DMS53 (cell line): ENCODE results near the gene S100B.
A peak's percentile ranks its signal among the peaks of the same experiment; 100 is the strongest.
"Not testable (repeated sequence)": the region's sequence is repeated elsewhere in the genome, so short reads cannot be mapped to it uniquely, and the experiment has no call there.

Experiments
- DNase-seq: peaks from one replicate; lab custom pipeline; 2025; lab: John Stamatoyannopoulos, UW

Gene S100B

GRCh38 chr21:46600978-46601377, 3.9 kb downstream of the S100B start:
- no peak for DNase-seq

- DNase-seq, result no peak
Measured at GRCh38 chr21:46600305-46600704, 4.6 kb downstream of the S100B start.

- peak; percentile 37 for DNase-seq
Measured at GRCh38 chr21:46598581-46599572, 6.0 kb downstream of the S100B start.

GRCh38 chr21:46597896-46598343, 7.0 kb downstream of the S100B start:
- DNase-seq, result no peak

GRCh38 chr21:46597031-46597430, 7.9 kb downstream of the S100B start:
- DNase-seq, result no peak

- no peak for DNase-seq
Measured at GRCh38 chr21:46596201-46596600, 8.7 kb downstream of the S100B start.

GRCh38 chr21:46594276-46594675, 10.6 kb downstream of the S100B start:
- DNase-seq, result peak; percentile 24

- DNase-seq, result no peak
Measured at GRCh38 chr21:46585191-46585953, 19.5 kb downstream of the S100B start.

GRCh38 chr21:46581780-46582307, 23.0 kb downstream of the S100B start:
- DNase-seq, result no peak

- DNase-seq, result not testable (repeated sequence)
Measured at GRCh38 chr21:46579394-46579793, 25.5 kb downstream of the S100B start.

GRCh38 chr21:46577786-46578185, 27.1 kb downstream of the S100B start:
- not testable (repeated sequence) for DNase-seq

GRCh38 chr21:46572850-46573249, 32.0 kb downstream of the S100B start:
- DNase-seq, result no peak

- no peak for DNase-seq
Measured at GRCh38 chr21:46570631-46571030, 34.3 kb downstream of the S100B start.

- DNase-seq, result no peak
Measured at GRCh38 chr21:46570119-46570518, 34.8 kb downstream of the S100B start.

GRCh38 chr21:46569081-46569480, 35.8 kb downstream of the S100B start:
- DNase-seq, result no peak

GRCh38 chr21:46568562-46568961, 36.3 kb downstream of the S100B start:
- no peak for DNase-seq

GRCh38 chr21:46567348-46567747, 37.5 kb downstream of the S100B start:
- DNase-seq, result no peak

- no peak for DNase-seq
Measured at GRCh38 chr21:46564391-46564790, 40.5 kb downstream of the S100B start.

GRCh38 chr21:46562964-46563607, 41.8 kb downstream of the S100B start:
- DNase-seq, result no peak

GRCh38 chr21:46562472-46562871, 42.4 kb downstream of the S100B start:
- no peak for DNase-seq

GRCh38 chr21:46561445-46562090, 43.3 kb downstream of the S100B start:
- no peak for DNase-seq
